Subcutaneous abdominal adipose tissue (tissue), 5 donors: ENCODE results near the gene PLGLB1.
"Not testable (repeated sequence)": the region's sequence is repeated elsewhere in the genome, so short reads cannot be mapped to it uniquely, and the experiment has no call there.

Experiments
- H3K27ac ChIP-seq: one replicate; pipeline ENCODE4 v1.7.0; 2013; ENCODE audit warnings: low read depth, mild to moderate bottlenecking, inconsistent platforms, low read length, moderate library complexity
- H3K27me3 ChIP-seq, 5 donors: one replicate each; pipeline ENCODE4 v1.7.0; 2013; ENCODE audit warnings: low read length in 5 of 5, inconsistent platforms in 1 of 5; ENCODE audit not compliant: control insufficient read depth in 5 of 5, insufficient read depth in 4 of 5
- H3K36me3 ChIP-seq, 5 donors: one replicate each; pipeline ENCODE4 v1.7.0; 2013; ENCODE audit warnings: low read length in 5 of 5; ENCODE audit not compliant: control insufficient read depth in 5 of 5, insufficient read depth in 5 of 5
- H3K4me1 ChIP-seq, 5 donors: one replicate each; pipeline ENCODE4 v1.7.0; 2013; ENCODE audit warnings: low read length in 5 of 5, mild to moderate bottlenecking in 3 of 5, moderate library complexity in 1 of 5; ENCODE audit not compliant: control insufficient read depth in 5 of 5, insufficient read depth in 5 of 5
- H3K4me3 ChIP-seq, 5 donors: one replicate each; pipeline ENCODE4 v1.7.0; 2013; ENCODE audit warnings: low read length in 5 of 5, low read depth in 1 of 5
- H3K9ac ChIP-seq, 5 donors: one replicate each; pipeline ENCODE4 v1.7.0; 2013; ENCODE audit warnings: low read length in 5 of 5, mild to moderate bottlenecking in 4 of 5, moderate library complexity in 3 of 5
- H3K9me3 ChIP-seq, 5 donors: one replicate each; pipeline ENCODE4 v1.7.0; 2013; ENCODE audit warnings: low read length in 5 of 5; ENCODE audit not compliant: control insufficient read depth in 5 of 5
- donor health status: healthy.
- donor health status: healthy.
- donor health status: healthy.
- donor health status: healthy.
- donor health status: healthy.

Gene PLGLB1

DNA sequence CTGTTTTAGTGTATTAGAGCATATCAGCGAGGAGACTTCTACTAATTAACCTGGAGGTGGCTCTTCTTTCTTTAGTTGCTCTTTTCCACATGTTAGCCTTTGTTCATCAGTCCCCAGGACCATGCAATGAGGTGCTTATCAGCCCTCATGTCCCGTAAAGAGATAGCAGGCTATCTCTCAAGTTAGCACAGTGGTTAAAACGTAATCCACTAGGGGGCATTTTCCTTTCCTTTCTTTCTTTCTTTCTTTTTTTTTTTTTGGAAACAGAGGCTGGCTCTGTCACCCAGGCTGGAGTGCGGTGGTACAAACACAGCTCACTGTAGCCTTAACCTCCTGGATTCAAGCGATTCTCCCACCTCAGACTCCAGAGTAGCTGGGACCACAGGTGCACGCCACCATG, 4.3 kb upstream of the PLGLB1 start:
- H3K9me3 ChIP-seq, H3K27ac ChIP-seq, H3K27me3 ChIP-seq, H3K4me3 ChIP-seq, H3K4me1 ChIP-seq, H3K36me3 ChIP-seq, H3K9ac ChIP-seq: not testable (repeated sequence)

- not testable (repeated sequence) for H3K4me3 ChIP-seq, H3K27ac ChIP-seq, H3K36me3 ChIP-seq, H3K27me3 ChIP-seq, H3K9ac ChIP-seq, H3K9me3 ChIP-seq, H3K4me1 ChIP-seq
These were observed 2.5 kb upstream of the PLGLB1 start for GRCh38 chr2:87023988-87024615.

GRCh38 chr2:87021043-87021442, 601 bp downstream of the PLGLB1 start:
- not testable (repeated sequence) for H3K9ac ChIP-seq, H3K4me3 ChIP-seq, H3K27ac ChIP-seq, H3K9me3 ChIP-seq, H3K27me3 ChIP-seq, H3K36me3 ChIP-seq, H3K4me1 ChIP-seq

DNA sequence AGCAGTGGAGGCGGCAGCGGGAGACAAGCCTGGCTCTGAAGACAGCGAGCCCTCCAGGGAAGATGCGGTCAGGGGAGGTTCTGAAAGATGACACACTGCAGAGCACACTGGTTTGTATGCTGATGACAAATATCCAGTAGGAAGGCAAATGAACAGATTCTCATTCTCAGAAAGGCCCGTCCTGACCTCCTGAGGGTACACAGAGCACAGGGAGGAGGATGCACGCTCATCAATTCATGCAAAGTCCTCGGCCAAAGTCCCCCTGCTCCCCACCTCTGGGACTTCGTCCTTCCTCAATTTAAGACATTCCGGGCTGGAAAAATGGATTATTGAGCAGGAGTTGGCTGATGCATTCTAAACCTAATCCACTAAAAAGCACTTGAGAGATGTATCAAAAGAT, 2.6 kb downstream of the PLGLB1 start:
- H3K36me3 ChIP-seq, H3K27me3 ChIP-seq, H3K9ac ChIP-seq, H3K27ac ChIP-seq, H3K9me3 ChIP-seq, H3K4me3 ChIP-seq, H3K4me1 ChIP-seq: not testable (repeated sequence)

- H3K9me3 ChIP-seq, H3K36me3 ChIP-seq, H3K4me3 ChIP-seq, H3K4me1 ChIP-seq, H3K9ac ChIP-seq, H3K27me3 ChIP-seq, H3K27ac ChIP-seq: not testable (repeated sequence)
These were observed 7.0 kb downstream of the PLGLB1 start for GRCh38 chr2:87014489-87015169.

DNA sequence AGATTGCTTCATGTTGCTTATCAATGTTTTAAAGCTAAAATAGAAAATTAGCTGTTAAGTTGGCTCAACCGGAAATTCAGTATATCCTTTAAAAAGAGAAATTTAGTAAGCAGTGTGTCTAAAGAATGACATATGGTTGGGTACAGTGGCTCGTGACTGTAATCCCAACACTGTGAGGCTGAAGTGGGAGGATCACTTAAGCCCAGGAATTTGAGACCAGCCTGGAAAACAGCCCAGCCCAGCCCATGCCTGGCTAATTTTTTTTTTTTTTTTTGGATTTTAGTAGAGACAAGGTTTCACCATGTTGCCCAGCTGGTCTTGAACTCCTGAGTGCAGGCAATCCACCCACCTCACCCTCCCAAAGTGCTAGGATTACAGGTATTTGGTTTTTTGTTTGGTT, 17.2 kb downstream of the PLGLB1 start:
- H3K27ac ChIP-seq, result not testable (repeated sequence)

More for the DNA sequence above, 17.2 kb downstream of the PLGLB1 start:
- not testable (repeated sequence) for H3K4me1 ChIP-seq, H3K27me3 ChIP-seq, H3K36me3 ChIP-seq, H3K9me3 ChIP-seq, H3K9ac ChIP-seq, H3K4me3 ChIP-seq
